Measurements from ENCODE around the gene MRPS34. TPM values are rescaled to one million over a fixed set of nuclear protein-coding genes. Genes with fewer than 3 reads are reported as not detected.

MRPS34 gene
- total RNA-seq, 4 donors from 2014 or later, result 90.9 to 126 (median 105) TPM

- no peak overlapping the region for H3K4me3 ChIP-seq (ENCODE audit: low read depth, poor library complexity, severe bottlenecking)
- no peak for TF ChIP-seq POLR2A (IDR thresholded peaks at IDR 0.05)
- TF ChIP-seq, protein P1, sequence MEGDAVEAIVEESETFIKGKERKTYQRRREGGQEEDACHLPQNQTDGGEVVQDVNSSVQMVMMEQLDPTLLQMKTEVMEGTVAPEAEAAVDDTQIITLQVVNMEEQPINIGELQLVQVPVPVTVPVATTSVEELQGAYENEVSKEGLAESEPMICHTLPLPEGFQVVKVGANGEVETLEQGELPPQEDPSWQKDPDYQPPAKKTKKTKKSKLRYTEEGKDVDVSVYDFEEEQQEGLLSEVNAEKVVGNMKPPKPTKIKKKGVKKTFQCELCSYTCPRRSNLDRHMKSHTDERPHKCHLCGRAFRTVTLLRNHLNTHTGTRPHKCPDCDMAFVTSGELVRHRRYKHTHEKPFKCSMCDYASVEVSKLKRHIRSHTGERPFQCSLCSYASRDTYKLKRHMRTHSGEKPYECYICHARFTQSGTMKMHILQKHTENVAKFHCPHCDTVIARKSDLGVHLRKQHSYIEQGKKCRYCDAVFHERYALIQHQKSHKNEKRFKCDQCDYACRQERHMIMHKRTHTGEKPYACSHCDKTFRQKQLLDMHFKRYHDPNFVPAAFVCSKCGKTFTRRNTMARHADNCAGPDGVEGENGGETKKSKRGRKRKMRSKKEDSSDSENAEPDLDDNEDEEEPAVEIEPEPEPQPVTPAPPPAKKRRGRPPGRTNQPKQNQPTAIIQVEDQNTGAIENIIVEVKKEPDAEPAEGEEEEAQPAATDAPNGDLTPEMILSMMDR (IDR thresholded peaks at IDR 0.05), result no peak
- WGBS, 2 donors, result 92 to 93% methylated on average over 11 of the region's 11 CpGs
- no peak for DNase-seq (ENCODE audit: low spot score in 2 of 2)
- intact Hi-C loops (cut with DNase I; ENCODE audit: low total_unique reads), result no loop called here
These were observed 42.5 kb upstream of the MRPS34 start for GRCh38 chr16:1815461-1815860.

- no peak for DNase-seq (ENCODE audit: low spot score in 2 of 2)
- TF ChIP-seq, protein P1 (IDR thresholded peaks at IDR 0.05), result no peak
- TF ChIP-seq POLR2A (IDR thresholded peaks at IDR 0.05), result no peak
- intact Hi-C loops (cut with DNase I; ENCODE audit: low total_unique reads), result no loop called here
- H3K4me3 ChIP-seq (ENCODE audit: low read depth, poor library complexity, severe bottlenecking), result no peak overlapping the region
- WGBS, 2 donors, result 16 to 24% methylated on average over 17 of the region's 17 CpGs
These were observed 39.8 kb upstream of the MRPS34 start for GRCh38 chr16:1812732-1813163.

GRCh38 chr16:1810536-1810935 is 37.6 kb upstream of the MRPS34 start:
- intact Hi-C loops (cut with DNase I; ENCODE audit: low total_unique reads), result no loop called here
- TF ChIP-seq, protein P1 (IDR thresholded peaks at IDR 0.05), result no peak
- TF ChIP-seq POLR2A (IDR thresholded peaks at IDR 0.05), result no peak
- no peak overlapping the region for H3K4me3 ChIP-seq (ENCODE audit: low read depth, poor library complexity, severe bottlenecking)
- DNase-seq (ENCODE audit: low spot score in 2 of 2), result no peak
- WGBS, 2 donors, result 96% methylated on average over 12 to 16 of the region's 16 CpGs

DNA sequence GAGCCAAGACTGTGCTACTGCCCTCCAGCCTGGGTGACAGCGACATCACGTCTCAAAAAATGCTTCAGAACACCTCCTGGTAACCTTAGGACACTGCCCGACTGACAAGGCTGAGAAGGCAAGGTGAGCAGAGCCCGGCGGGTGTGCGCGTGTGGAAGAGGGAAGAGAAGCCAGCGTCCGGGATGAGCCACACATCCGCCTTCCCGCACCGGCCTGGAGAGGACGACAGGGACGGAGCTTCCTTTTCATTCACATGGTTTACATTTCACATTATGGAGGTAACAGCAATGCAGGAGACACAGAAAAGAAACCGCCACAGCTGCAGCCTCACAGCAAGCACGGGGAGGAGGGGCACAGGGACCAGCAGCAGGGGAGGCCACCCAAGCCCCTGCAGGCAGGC is 37.2 kb upstream of the MRPS34 start:
- WGBS, 2 donors, result 94 to 96% methylated on average over 16 of the region's 16 CpGs
- no peak for DNase-seq (ENCODE audit: low spot score in 2 of 2)
- no peak overlapping the region for H3K4me3 ChIP-seq (ENCODE audit: low read depth, poor library complexity, severe bottlenecking)
- TF ChIP-seq POLR2A (IDR thresholded peaks at IDR 0.05), result no peak
- TF ChIP-seq, protein P1 (IDR thresholded peaks at IDR 0.05), result no peak
- intact Hi-C loops (cut with DNase I; ENCODE audit: low total_unique reads), result no loop called here

GRCh38 chr16:1809281-1809801 is 36.4 kb upstream of the MRPS34 start:
- no peak for TF ChIP-seq POLR2A (IDR thresholded peaks at IDR 0.05)
- TF ChIP-seq, protein P1 (IDR thresholded peaks at IDR 0.05), result no peak
- 76 to 81% methylated on average over 19 to 21 of the region's 28 CpGs for WGBS, 2 donors
- H3K4me3 ChIP-seq (ENCODE audit: low read depth, poor library complexity, severe bottlenecking), result no peak overlapping the region
- intact Hi-C loops (cut with DNase I; ENCODE audit: low total_unique reads), result no loop called here
- no peak for DNase-seq (ENCODE audit: low spot score in 2 of 2)

DNA sequence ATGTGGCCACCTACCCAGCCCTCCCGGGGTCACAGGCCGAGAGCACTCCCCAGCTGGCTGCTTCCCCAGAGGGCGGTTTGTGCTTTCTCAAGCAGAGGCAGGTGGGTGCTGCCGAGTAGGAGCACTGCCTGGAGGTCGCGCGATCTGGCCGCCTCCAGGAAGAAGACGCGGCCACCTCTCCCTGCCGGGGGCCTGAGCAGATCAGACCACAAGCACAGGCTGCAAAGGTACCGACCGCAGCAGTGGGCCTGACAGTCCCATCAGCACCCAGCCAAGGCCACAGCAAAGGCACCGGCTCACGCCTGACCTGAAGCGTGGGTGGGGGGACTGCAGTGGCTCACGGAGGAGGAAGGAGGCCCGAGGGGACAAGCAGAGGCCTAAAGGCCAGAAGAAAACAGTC is 35.8 kb upstream of the MRPS34 start:
- no peak for TF ChIP-seq POLR2A (IDR thresholded peaks at IDR 0.05)
- TF ChIP-seq, protein P1 (IDR thresholded peaks at IDR 0.05), result no peak
- whole genome bisulfite sequencing, 2 donors, result 81% methylated on average over 18 of the region's 18 CpGs
- intact Hi-C loops (cut with DNase I; ENCODE audit: low total_unique reads), result no loop called here
- DNase-seq (ENCODE audit: low spot score in 2 of 2), result no peak
- H3K4me3 ChIP-seq (ENCODE audit: low read depth, poor library complexity, severe bottlenecking), result no peak overlapping the region

Measured in lower leg skin (tissue), 4 donors.